Endothelial cell of umbilical vein (primary cell): ENCODE measurements around the gene LITAF.

Experiments
- CTCF ChIP-seq, 2 donors: IDR thresholded peaks; 1 replicate in 1 of 2; 2 replicates in 1 of 2; pipeline ENCODE4 v1.5.1; 2011; ENCODE audit warnings: low read length in 2 of 2, mild to moderate bottlenecking in 2 of 2, moderate library complexity in 2 of 2, control low read depth in 1 of 2, inconsistent platforms in 1 of 2, low read depth in 1 of 2; ENCODE audit not compliant: insufficient read depth in 1 of 2; ENCODE audit errors: extremely low read depth in 1 of 2
- MAX ChIP-seq: IDR thresholded peaks from 2 replicates; pipeline ENCODE4 v1.6.1; 2011; ENCODE audit not compliant: insufficient read depth, insufficient read length

GRCh38 chr16:11511328-11511727 lies 75.4 kb downstream of the LITAF start:
- TF ChIP-seq MAX, result no peak
- no peak for TF ChIP-seq CTCF (IDR thresholded peaks at IDR 0.05; ENCODE audit: extremely low read depth in 1 of 2, insufficient read depth in 1 of 2, low read depth in 1 of 2, low read length in 2 of 2)
